IMR-90 (cell line): ENCODE results near the gene ERMP1. TPM values are rescaled to one million over a fixed set of nuclear protein-coding genes. Genes with fewer than 3 reads are reported as not detected.

ENCODE experiments used
- ATAC-seq: fragments of 200-7000 bp; cut with Tn5 transposase; 2 replicates; pipeline ENCODE4 v1.9.1; 2020; ENCODE audit warnings: low read depth, mild to moderate bottlenecking, moderate library complexity
- BruUV-seq: library from RNA; stranded (reverse); fragments of 400-500 nt; replicated peaks from 2 replicates; lab custom pipeline; 2021; lab: Mats Ljungman, UMichigan
- CTCF ChIA-PET: fragments of 300-600 bp; formaldehyde crosslinking; extraction: SDS; loops from one replicate; lab custom pipeline; 2021; ENCODE audit warnings: antibody characterized with exemption; lab: Yijun Ruan, JAX
- POLR2A ChIA-PET: fragments of 300-600 bp; sonication (Branson Sonifier 250); formaldehyde crosslinking; loops from one replicate; lab custom pipeline; 2022; ENCODE audit warnings: antibody characterized with exemption; ENCODE audit not compliant: unreplicated experiment; lab: Charles Lee
- DNase-seq: peaks from one replicate; pipeline ENCODE4 v3.0.0; 2013
- H2AFZ ChIP-seq: replicated peaks from 2 replicates; pipeline ENCODE3; 2013; ENCODE audit warnings: low read length, mild to moderate bottlenecking; ENCODE audit not compliant: poor library complexity
- H2AK5ac ChIP-seq: 2 replicates; pipeline ENCODE4 v1.6.1; 2013; ENCODE audit warnings: low read depth, low read length, inconsistent platforms
- H2AK9ac ChIP-seq: replicated peaks from 2 replicates; pipeline ENCODE3; 2013; ENCODE audit warnings: mild to moderate bottlenecking, low read depth, low read length, moderate library complexity; ENCODE audit not compliant: poor library complexity
- H2BK120ac ChIP-seq: 2 replicates; pipeline ENCODE4 v1.6.1; 2013; ENCODE audit warnings: low read depth, low read length, inconsistent platforms
- H2BK15ac ChIP-seq: 3 replicates; pipeline ENCODE4 v1.6.1; 2013; ENCODE audit warnings: low read depth, low read length, inconsistent platforms
- H2BK20ac ChIP-seq: 2 replicates; pipeline ENCODE4 v1.6.1; 2013; ENCODE audit warnings: low read depth, mild to moderate bottlenecking, inconsistent platforms, low read length, moderate library complexity
- H2BK5ac ChIP-seq: 2 replicates; pipeline ENCODE4 v1.6.1; 2013; ENCODE audit warnings: mild to moderate bottlenecking, low read depth, low read length, inconsistent platforms; ENCODE audit not compliant: poor library complexity, severe bottlenecking
- H3K14ac ChIP-seq: replicated peaks from 2 replicates; pipeline ENCODE4 v1.6.1; 2013; ENCODE audit warnings: low read depth, low read length, inconsistent platforms
- H3K18ac ChIP-seq: 2 replicates; pipeline ENCODE4 v1.6.1; 2013; ENCODE audit warnings: low read depth, low read length, control low read depth
- H3K23ac ChIP-seq: 2 replicates; pipeline ENCODE4 v1.6.1; 2013; ENCODE audit warnings: low read depth, low read length, inconsistent platforms
- H3K27ac ChIP-seq: 2 replicates; pipeline ENCODE4 v1.5.1; 2013; ENCODE audit warnings: mild to moderate bottlenecking, control low read depth, low read length; ENCODE audit not compliant: insufficient read depth
- H3K27me3 ChIP-seq: 2 replicates; pipeline ENCODE4 v1.6.1; 2013; ENCODE audit warnings: low read length; ENCODE audit not compliant: control insufficient read depth, insufficient read depth
- H3K36me3 ChIP-seq: 2 replicates; pipeline ENCODE4 v1.6.1; 2013; ENCODE audit warnings: low read length, mixed read lengths; ENCODE audit not compliant: control insufficient read depth, insufficient read depth
- H3K4ac ChIP-seq: 2 replicates; pipeline ENCODE4 v1.6.1; 2013; ENCODE audit warnings: low read depth, low read length, inconsistent platforms
- H3K4me1 ChIP-seq: 2 replicates; pipeline ENCODE4 v1.6.1; 2013; ENCODE audit warnings: low read length, mixed read lengths; ENCODE audit not compliant: control insufficient read depth, insufficient read depth
- H3K4me2 ChIP-seq: 2 replicates; pipeline ENCODE4 v1.6.1; 2013; ENCODE audit warnings: low read depth, mild to moderate bottlenecking, control low read depth, low read length, moderate library complexity
- H3K4me3 ChIP-seq: 2 replicates; pipeline ENCODE4 v1.5.1; 2013; ENCODE audit warnings: low read depth, mild to moderate bottlenecking, control low read depth, low read length, moderate library complexity; ENCODE audit not compliant: insufficient read depth
- H3K56ac ChIP-seq: 2 replicates; pipeline ENCODE4 v1.6.1; 2013; ENCODE audit warnings: low read length, inconsistent platforms; ENCODE audit not compliant: insufficient read depth; ENCODE audit errors: extremely low read depth
- H3K79me1 ChIP-seq, 2 experiments: 2 replicates each; pipeline ENCODE4 v1.6.1; 2013; ENCODE audit warnings: low read length in 2 of 2, inconsistent platforms in 1 of 2, low read depth in 1 of 2
- H3K9ac ChIP-seq: 2 replicates; pipeline ENCODE4 v1.6.1; 2013; ENCODE audit warnings: low read depth, low read length, control low read depth
- H3K9me1 ChIP-seq: 2 replicates; pipeline ENCODE4 v1.6.1; 2013; ENCODE audit warnings: low read length, inconsistent platforms; ENCODE audit not compliant: insufficient read depth
- H3K9me3 ChIP-seq: 2 replicates; pipeline ENCODE4 v1.6.1; 2013; ENCODE audit warnings: low read length; ENCODE audit not compliant: control insufficient read depth, insufficient read depth
- H4K20me1 ChIP-seq: 2 replicates; pipeline ENCODE4 v1.6.1; 2013; ENCODE audit warnings: low read length, inconsistent platforms; ENCODE audit not compliant: insufficient read depth
- H4K5ac ChIP-seq: 2 replicates; pipeline ENCODE4 v1.6.1; 2013; ENCODE audit warnings: mild to moderate bottlenecking, low read depth, low read length, control low read depth
- H4K8ac ChIP-seq, 2 experiments: 2 replicates each; pipeline ENCODE4 v1.6.1; 2013; ENCODE audit warnings: low read depth in 2 of 2, low read length in 2 of 2, control low read depth in 1 of 2, inconsistent platforms in 1 of 2
- H4K91ac ChIP-seq: 2 replicates; pipeline ENCODE4 v1.6.1; 2013; ENCODE audit warnings: low read depth, low read length, inconsistent platforms; ENCODE audit not compliant: insufficient read depth
- BHLHE40 ChIP-seq: fragments of 150-350 bp; IDR thresholded peaks from 2 replicates; pipeline ENCODE4 v1.6.1; 2016; ENCODE audit warnings: mild to moderate bottlenecking, low read depth, low read length
- CEBPB ChIP-seq: IDR thresholded peaks from 2 replicates; pipeline ENCODE4 v1.6.1; 2012; ENCODE audit warnings: low read depth, low read length, improper control_type of control experiment
- CHD1 ChIP-seq: IDR thresholded peaks from 2 replicates; pipeline ENCODE4 v1.6.1; 2012; ENCODE audit warnings: low read depth, low read length, improper control_type of control experiment
- CTCF ChIP-seq: conservative IDR thresholded peaks from 2 replicates; pipeline ENCODE4 v1.5.1; 2012; ENCODE audit warnings: mild to moderate bottlenecking, low read depth, low read length, improper control_type of control experiment
- FOS ChIP-seq: fragments of 150-350 bp; IDR thresholded peaks from 2 replicates; pipeline ENCODE4 v1.6.1; 2016; ENCODE audit warnings: low read depth, low read length
- MXI1 ChIP-seq: IDR thresholded peaks from 2 replicates; pipeline ENCODE4 v1.6.1; 2012; ENCODE audit warnings: low read depth, mild to moderate bottlenecking, low read length, moderate library complexity, borderline replicate concordance
- NFE2L2 ChIP-seq: fragments of 150-350 bp; IDR thresholded peaks from 2 replicates; pipeline ENCODE4 v1.6.1; 2016; ENCODE audit warnings: low read depth, mild to moderate bottlenecking, low read length
- RAD21 ChIP-seq: IDR thresholded peaks from 2 replicates; pipeline ENCODE4 v1.6.1; 2012; ENCODE audit warnings: low read length, improper control_type of control experiment
- RFX5 ChIP-seq: IDR thresholded peaks from 2 replicates; pipeline ENCODE4 v1.8.0; 2012; ENCODE audit warnings: low read depth, mild to moderate bottlenecking, low read length, moderate library complexity
- SMC3 ChIP-seq: fragments of 150-350 bp; IDR thresholded peaks from 2 replicates; pipeline ENCODE4 v1.6.1; 2016; ENCODE audit warnings: low read depth, mild to moderate bottlenecking, antibody characterized with exemption, low read length, moderate library complexity
- WGBS, 2 experiments: methylation state at CpG; one replicate each; pipeline versions ENCODE4 v1.1.5 to v1.1.7; 2013; ENCODE audit warnings: missing lambda C conversion rate in 2 of 2; ENCODE audit not compliant: insufficient read length in 1 of 2; ENCODE audit errors: extremely low coverage in 2 of 2; 5-methylcytosine and 5-hydroxymethylcytosine counted together
- dilution Hi-C: fragments of 300-500 bp; cut with HindIII; formaldehyde crosslinking; loops from one replicate; pipeline ENCODE4 v1.14.3; 2018; ENCODE audit warnings: low sequenced_read_pairs; ENCODE audit not compliant: unreplicated experiment
- in situ Hi-C: fragments of 300-500 bp; cut with MboI; formaldehyde crosslinking; loops from 3 replicates; pipeline ENCODE4 v1.14.3; 2019; ENCODE audit warnings: low sequenced_read_pairs, inconsistent platforms, mixed read lengths
- intact Hi-C: fragments of 100-400 bp; cut with micrococcal nuclease; formaldehyde crosslinking; loops from 2 replicates; pipeline ENCODE4 v1.10.0; 2022
- polyA plus RNA-seq, 3 experiments: library from polyadenylated mRNA; depleted of rRNA; stranded (reverse); fragments of >200 nt; gene quantifications; 2 replicates each; pipeline ENCODE4 v1.2.3, GENCODE V29; 2012; ENCODE audit warnings: low replicate concordance in 1 of 3
- total RNA-seq: library from RNA; depleted of rRNA; stranded (reverse); fragments of >200 nt; gene quantifications from 2 replicates; pipeline ENCODE4 v1.2.3, GENCODE V29; 2012
- TF ChIP-seq, protein P1 (sequence below): fragments of 150-350 bp; IDR thresholded peaks from 2 replicates; pipeline ENCODE4 v1.6.1; 2017; ENCODE audit warnings: mild to moderate bottlenecking, antibody characterized with exemption, low read length, low read depth

Gene ERMP1
- total and polyA plus RNA-seq, 2 of the 4 experiments (the other 2 are of a cell fraction), result 2.2 to 4.7 TPM

DNA sequence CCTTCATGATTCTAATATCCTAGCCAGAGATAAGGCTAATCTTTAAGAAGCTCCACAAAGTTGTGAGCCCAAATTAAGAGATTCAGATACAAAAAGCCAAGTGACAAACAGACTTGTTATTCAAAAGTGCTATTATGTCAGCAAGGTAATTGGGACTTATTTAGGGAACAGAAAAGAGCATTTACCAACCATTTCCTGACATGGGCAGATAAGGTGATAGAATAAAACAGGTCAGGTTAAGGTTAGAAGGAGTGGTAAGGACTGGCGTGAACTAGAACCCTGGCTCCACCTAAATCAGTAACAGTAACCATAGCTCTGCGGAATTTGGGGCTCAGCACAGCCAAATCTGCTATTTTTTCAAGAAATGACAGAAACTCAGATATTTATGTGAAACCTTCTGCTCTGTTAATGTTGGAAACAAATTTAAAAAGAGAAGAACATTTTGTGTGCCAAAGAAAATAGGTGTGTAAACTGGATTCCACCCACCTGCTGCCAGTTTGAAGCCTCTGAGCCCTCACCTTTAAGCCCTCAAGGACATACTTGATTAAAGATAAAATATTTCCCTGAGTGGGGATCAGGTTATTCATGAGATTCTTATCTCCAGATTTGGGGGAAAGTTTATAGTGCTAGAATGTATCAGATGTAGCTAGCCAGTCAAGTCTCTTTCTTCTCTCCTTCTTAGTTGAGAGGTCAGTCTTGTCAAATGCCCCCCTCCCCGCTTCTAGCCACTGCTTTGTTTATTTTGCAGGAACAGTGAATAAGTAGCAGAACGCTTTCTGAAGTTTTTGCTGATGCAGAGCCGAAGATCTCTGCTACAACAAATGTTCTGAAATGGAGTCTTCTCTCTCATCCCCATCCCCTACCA, 10.2 kb upstream of the ERMP1 start (continued):
- TF ChIP-seq FOS, result no peak
- no peak for TF ChIP-seq BHLHE40
- TF ChIP-seq NFE2L2, result no peak

- no TSS peak for BruUV-seq
- no peak overlapping the region for H3K4ac ChIP-seq
- ChIA-PET POLR2A (no interaction called here), CTCF (interaction anchor here (0.5 to 4.1 kb wide), 3 partner anchors 9 to 43 kb away, joined by 3 to 21 read pairs (median 6); partner anchors contain the start of gene ERMP1)
- H3K27ac ChIP-seq, result no peak overlapping the region
- H3K4me3 ChIP-seq, result no peak overlapping the region
- H3K23ac ChIP-seq, result no peak overlapping the region
- no peaks in the 10 kb centered on the region for H3K79me1 ChIP-seq
- dilution Hi-C loops (no loop called here), in situ Hi-C loops (no loop called here), intact Hi-C loops (no loop called here)
- H3K9me3 ChIP-seq, result no peaks in the 10 kb centered on the region
- no peak overlapping the region for H2BK15ac ChIP-seq
- H3K9ac ChIP-seq, result no peak overlapping the region
- no peak overlapping the region for H4K91ac ChIP-seq
- 0 out of 2 replicates have a peak, but pooled peaks cover 8% of the 10 kb centered on the region for H3K9me1 ChIP-seq
- no peak overlapping the region for H3K56ac ChIP-seq
- no peak overlapping the region for H2BK20ac ChIP-seq
- no peak overlapping the region for H2BK5ac ChIP-seq
- no peak overlapping the region for H2AK9ac ChIP-seq
- H3K36me3 ChIP-seq, result no peaks in the 10 kb centered on the region
- H3K18ac ChIP-seq, result no peak overlapping the region
- ATAC-seq, result no peak
- H4K5ac ChIP-seq, result no peak overlapping the region
- peaks cover 14% of the 10 kb centered on the region; the same call in 1 of the 2 replicates for H4K20me1 ChIP-seq
- no peak overlapping the region for H2AFZ ChIP-seq
- H3K27me3 ChIP-seq, result peaks cover 8% of the 10 kb centered on the region
- no peak overlapping the region for H3K14ac ChIP-seq
- DNase-seq, result no peak
- WGBS, 2 experiments, result 86% methylated on average over 1 of the region's 12 CpGs; no CpG with 5 or more reads in 1 of the 2 experiments
- H2BK120ac ChIP-seq, result no peak overlapping the region
- H3K4me2 ChIP-seq, result no peak overlapping the region
- H3K4me1 ChIP-seq, result peaks cover 17% of the 10 kb centered on the region
- no peak overlapping the region for H2AK5ac ChIP-seq
- no peak overlapping the region for H4K8ac ChIP-seq
- TF ChIP-seq RAD21 (no peak), MXI1 (no peak), NFE2L2 (no peak), CEBPB (no peak), SMC3 (no peak), CTCF (no peak), CHD1 (no peak), RFX5 (no peak)
- TF ChIP-seq, protein P1, sequence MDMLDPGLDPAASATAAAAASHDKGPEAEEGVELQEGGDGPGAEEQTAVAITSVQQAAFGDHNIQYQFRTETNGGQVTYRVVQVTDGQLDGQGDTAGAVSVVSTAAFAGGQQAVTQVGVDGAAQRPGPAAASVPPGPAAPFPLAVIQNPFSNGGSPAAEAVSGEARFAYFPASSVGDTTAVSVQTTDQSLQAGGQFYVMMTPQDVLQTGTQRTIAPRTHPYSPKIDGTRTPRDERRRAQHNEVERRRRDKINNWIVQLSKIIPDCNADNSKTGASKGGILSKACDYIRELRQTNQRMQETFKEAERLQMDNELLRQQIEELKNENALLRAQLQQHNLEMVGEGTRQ, result no peak
Measured at GRCh38 chr9:5841771-5842573, 9.1 kb upstream of the ERMP1 start.
